ENCODE results near the gene TENM3. TPM values are rescaled to one million over a fixed set of nuclear protein-coding genes. Genes with fewer than 3 reads are reported as not detected.

TENM3 gene
- total and polyA plus RNA-seq, 2 donors (not counting 3 experiments of a cell fraction or from before 2014, with no cell fraction given): 3.2 to 6.2 TPM

DNA sequence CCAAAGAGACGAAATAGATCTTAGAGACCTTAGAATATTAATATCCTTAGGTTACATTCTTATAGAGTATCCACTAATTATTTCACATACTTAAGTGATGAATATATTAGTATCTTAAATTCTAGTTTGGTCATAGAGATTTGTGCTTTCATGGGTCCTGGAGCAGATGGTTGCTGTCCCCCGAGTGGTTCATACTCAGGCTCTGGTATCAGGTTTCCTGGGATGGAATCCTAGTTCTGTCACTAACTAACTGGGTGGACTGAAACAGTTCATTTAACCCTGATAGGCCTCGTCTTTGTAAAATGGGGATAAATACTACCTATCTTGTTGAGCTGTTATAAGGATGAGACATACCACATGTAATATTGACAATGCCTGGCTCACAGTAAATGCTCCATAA lies 264.6 kb downstream of the TENM3 start:
- Histone ChIP-seq H4K20me1 (replicated peaks; ENCODE audit: control insufficient read depth, extremely low read depth, insufficient read depth, low read length) (no peaks in the 10 kb centered on the region), H3K36me3 (ENCODE audit: control insufficient read depth in 2 of 2, extremely low read depth in 1 of 2, insufficient read depth in 2 of 2, low read length in 2 of 2) (no peaks in the 10 kb centered on the region), H3K4me1 (ENCODE audit: control insufficient read depth, extremely low read depth, insufficient read depth, low read length) (no peaks in the 10 kb centered on the region), H3K27me3 (ENCODE audit: control insufficient read depth in 2 of 2, insufficient read depth in 2 of 2, low read length in 2 of 2) (no peaks in the 10 kb centered on the region), H3K9me1 (replicated peaks; ENCODE audit: control insufficient read depth, extremely low read depth, insufficient read depth, low read length) (no peaks in the 10 kb centered on the region), H3K9me3 (replicated peaks; ENCODE audit: control insufficient read depth, insufficient read depth, low read length) (no peaks in the 10 kb centered on the region), H3K4me3 (replicated peaks in 1 of 3; ENCODE audit: insufficient read depth in 1 of 3, low read depth in 1 of 3, low read length in 3 of 3) (no peak overlapping the region), H3K27ac (ENCODE audit: insufficient read depth, low read depth, low read length) (no peak overlapping the region), H2AFZ (ENCODE audit: low read depth, low read length) (no peak overlapping the region), H3K79me2 (ENCODE audit: control insufficient read depth, insufficient read depth, low read length) (no peaks in the 10 kb centered on the region), H3K9ac (replicated peaks; ENCODE audit: extremely low read depth, insufficient read depth, low read length) (no peak overlapping the region), H3K4me2 (ENCODE audit: insufficient read depth, low read length) (no peak overlapping the region)
- BruUV-seq (replicated peaks): no TSS peak
- TF ChIP-seq, protein P1, sequence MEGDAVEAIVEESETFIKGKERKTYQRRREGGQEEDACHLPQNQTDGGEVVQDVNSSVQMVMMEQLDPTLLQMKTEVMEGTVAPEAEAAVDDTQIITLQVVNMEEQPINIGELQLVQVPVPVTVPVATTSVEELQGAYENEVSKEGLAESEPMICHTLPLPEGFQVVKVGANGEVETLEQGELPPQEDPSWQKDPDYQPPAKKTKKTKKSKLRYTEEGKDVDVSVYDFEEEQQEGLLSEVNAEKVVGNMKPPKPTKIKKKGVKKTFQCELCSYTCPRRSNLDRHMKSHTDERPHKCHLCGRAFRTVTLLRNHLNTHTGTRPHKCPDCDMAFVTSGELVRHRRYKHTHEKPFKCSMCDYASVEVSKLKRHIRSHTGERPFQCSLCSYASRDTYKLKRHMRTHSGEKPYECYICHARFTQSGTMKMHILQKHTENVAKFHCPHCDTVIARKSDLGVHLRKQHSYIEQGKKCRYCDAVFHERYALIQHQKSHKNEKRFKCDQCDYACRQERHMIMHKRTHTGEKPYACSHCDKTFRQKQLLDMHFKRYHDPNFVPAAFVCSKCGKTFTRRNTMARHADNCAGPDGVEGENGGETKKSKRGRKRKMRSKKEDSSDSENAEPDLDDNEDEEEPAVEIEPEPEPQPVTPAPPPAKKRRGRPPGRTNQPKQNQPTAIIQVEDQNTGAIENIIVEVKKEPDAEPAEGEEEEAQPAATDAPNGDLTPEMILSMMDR (IDR thresholded peaks at IDR 0.05; ENCODE audit: extremely low read depth in 1 of 2, insufficient read depth in 1 of 2, low read depth in 1 of 2, low read length in 2 of 2): no peak
- TF ChIP-seq JUN (IDR thresholded peaks at IDR 0.05; ENCODE audit: borderline replicate concordance, insufficient read depth, insufficient read length, low read depth): no peak
- no peak for TF ChIP-seq POLR2AphosphoS5 (IDR thresholded peaks at IDR 0.05; ENCODE audit: insufficient read depth, low read depth, low read length)
- no peak for TF ChIP-seq POLR2A (IDR thresholded peaks at IDR 0.05; ENCODE audit: low read depth, low read length)
- no peak for TF ChIP-seq EZH2 (IDR thresholded peaks at IDR 0.05; ENCODE audit: borderline replicate concordance, low read depth, low read length, severe bottlenecking)
- DNase-seq (ENCODE audit: low read depth, low spot score) (no peak), FAIRE-seq (no peak)
- POLR2A ChIA-PET: no interaction called here
- dilution Hi-C loops (cut with MboI; ENCODE audit: extremely low pct_ligation_motif_present, low sequenced_read_pairs) (no loop called here), intact Hi-C loops (cut with micrococcal nuclease) (no loop called here)
- CTCF ChIA-PET: interaction anchor here (1.1 kb wide), 1 partner anchor 12 kb away, joined by 3 read pairs; no protein-coding TSS in a partner anchor

DNA sequence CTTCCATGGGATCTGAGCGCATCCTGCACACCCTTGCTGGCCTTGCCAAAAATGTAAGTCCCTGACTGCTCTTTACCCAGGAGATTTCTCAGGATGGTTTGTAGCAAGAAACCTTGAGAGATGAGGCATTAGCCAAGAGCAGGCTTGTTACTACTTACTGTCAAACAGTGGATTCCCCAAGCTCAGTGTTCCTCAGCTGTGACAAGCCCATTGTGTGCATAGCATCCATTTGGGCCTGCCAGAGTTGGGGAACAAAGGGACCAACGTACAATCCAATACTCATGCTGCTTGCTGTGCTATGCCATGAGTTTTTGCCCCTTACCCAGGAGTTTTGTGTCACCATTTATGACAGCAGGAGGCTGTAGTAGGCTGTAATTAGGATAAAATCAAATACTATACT lies 267.6 kb downstream of the TENM3 start:
- H4K20me1 ChIP-seq (replicated peaks; ENCODE audit: control insufficient read depth, extremely low read depth, insufficient read depth, low read length): no peaks in the 10 kb centered on the region

More for the DNA sequence above, 267.6 kb downstream of the TENM3 start:
- no peaks in the 10 kb centered on the region for H3K9me1 ChIP-seq (replicated peaks; ENCODE audit: control insufficient read depth, extremely low read depth, insufficient read depth, low read length)
- H3K9ac ChIP-seq (replicated peaks; ENCODE audit: extremely low read depth, insufficient read depth, low read length): no peak overlapping the region
- no peak overlapping the region for H3K4me2 ChIP-seq (ENCODE audit: insufficient read depth, low read length)
- no peak for FAIRE-seq
- ChIA-PET CTCF (no interaction called here), POLR2A (no interaction called here)
- intact Hi-C loops (cut with micrococcal nuclease): no loop called here
- no TSS peak for BruUV-seq (replicated peaks)
- no peaks in the 10 kb centered on the region for H3K4me1 ChIP-seq (ENCODE audit: control insufficient read depth, extremely low read depth, insufficient read depth, low read length)
- H3K27ac ChIP-seq (ENCODE audit: insufficient read depth, low read depth, low read length): no peak overlapping the region
- dilution Hi-C loops (cut with MboI; ENCODE audit: extremely low pct_ligation_motif_present, low sequenced_read_pairs): no loop called here
- no peaks in the 10 kb centered on the region for H3K79me2 ChIP-seq (ENCODE audit: control insufficient read depth, insufficient read depth, low read length)
- H3K27me3 ChIP-seq (ENCODE audit: control insufficient read depth in 2 of 2, insufficient read depth in 2 of 2, low read length in 2 of 2): no peaks in the 10 kb centered on the region
- TF ChIP-seq POLR2A (IDR thresholded peaks at IDR 0.05; ENCODE audit: low read depth, low read length): no peak
- DNase-seq (ENCODE audit: low read depth, low spot score): no peak
- H2AFZ ChIP-seq (ENCODE audit: low read depth, low read length): no peak overlapping the region
- no peaks in the 10 kb centered on the region for H3K36me3 ChIP-seq (ENCODE audit: control insufficient read depth in 2 of 2, extremely low read depth in 1 of 2, insufficient read depth in 2 of 2, low read length in 2 of 2)
- no peaks in the 10 kb centered on the region for H3K9me3 ChIP-seq (replicated peaks; ENCODE audit: control insufficient read depth, insufficient read depth, low read length)
- no peak overlapping the region for H3K4me3 ChIP-seq (replicated peaks in 1 of 3; ENCODE audit: insufficient read depth in 1 of 3, low read depth in 1 of 3, low read length in 3 of 3)
